IMR-90 (cell line): ENCODE data around the gene PALB2. TPM values are rescaled to one million over a fixed set of nuclear protein-coding genes. Genes with fewer than 3 reads are reported as not detected.

Experiments used
- ATAC-seq: fragments of 200-7000 bp; cut with Tn5 transposase; 2 replicates; pipeline ENCODE4 v1.9.1; 2020; ENCODE audit warnings: low read depth, mild to moderate bottlenecking, moderate library complexity
- BruUV-seq: library from RNA; stranded (reverse); fragments of 400-500 nt; replicated peaks from 2 replicates; lab custom pipeline; 2021; lab: Mats Ljungman, UMichigan
- CTCF ChIA-PET: fragments of 300-600 bp; formaldehyde crosslinking; extraction: SDS; loops from one replicate; lab custom pipeline; 2021; ENCODE audit warnings: antibody characterized with exemption; lab: Yijun Ruan, JAX
- POLR2A ChIA-PET: fragments of 300-600 bp; sonication (Branson Sonifier 250); formaldehyde crosslinking; loops from one replicate; lab custom pipeline; 2022; ENCODE audit warnings: antibody characterized with exemption; ENCODE audit not compliant: unreplicated experiment; lab: Charles Lee
- DNase-seq: peaks from one replicate; pipeline ENCODE4 v3.0.0; 2013
- H2AFZ ChIP-seq: replicated peaks from 2 replicates; pipeline ENCODE3; 2013; ENCODE audit warnings: low read length, mild to moderate bottlenecking; ENCODE audit not compliant: poor library complexity
- H2AK5ac ChIP-seq: 2 replicates; pipeline ENCODE4 v1.6.1; 2013; ENCODE audit warnings: low read depth, low read length, inconsistent platforms
- H2AK9ac ChIP-seq: replicated peaks from 2 replicates; pipeline ENCODE3; 2013; ENCODE audit warnings: mild to moderate bottlenecking, low read depth, low read length, moderate library complexity; ENCODE audit not compliant: poor library complexity
- H2BK120ac ChIP-seq: 2 replicates; pipeline ENCODE4 v1.6.1; 2013; ENCODE audit warnings: low read depth, low read length, inconsistent platforms
- H2BK15ac ChIP-seq: 3 replicates; pipeline ENCODE4 v1.6.1; 2013; ENCODE audit warnings: low read depth, low read length, inconsistent platforms
- H2BK20ac ChIP-seq: 2 replicates; pipeline ENCODE4 v1.6.1; 2013; ENCODE audit warnings: low read depth, mild to moderate bottlenecking, inconsistent platforms, low read length, moderate library complexity
- H2BK5ac ChIP-seq: 2 replicates; pipeline ENCODE4 v1.6.1; 2013; ENCODE audit warnings: mild to moderate bottlenecking, low read depth, low read length, inconsistent platforms; ENCODE audit not compliant: poor library complexity, severe bottlenecking
- H3K14ac ChIP-seq: replicated peaks from 2 replicates; pipeline ENCODE4 v1.6.1; 2013; ENCODE audit warnings: low read depth, low read length, inconsistent platforms
- H3K18ac ChIP-seq: 2 replicates; pipeline ENCODE4 v1.6.1; 2013; ENCODE audit warnings: low read depth, low read length, control low read depth
- H3K23ac ChIP-seq: 2 replicates; pipeline ENCODE4 v1.6.1; 2013; ENCODE audit warnings: low read depth, low read length, inconsistent platforms
- H3K27ac ChIP-seq: 2 replicates; pipeline ENCODE4 v1.5.1; 2013; ENCODE audit warnings: mild to moderate bottlenecking, control low read depth, low read length; ENCODE audit not compliant: insufficient read depth
- H3K27me3 ChIP-seq: 2 replicates; pipeline ENCODE4 v1.6.1; 2013; ENCODE audit warnings: low read length; ENCODE audit not compliant: control insufficient read depth, insufficient read depth
- H3K36me3 ChIP-seq: 2 replicates; pipeline ENCODE4 v1.6.1; 2013; ENCODE audit warnings: low read length, mixed read lengths; ENCODE audit not compliant: control insufficient read depth, insufficient read depth
- H3K4ac ChIP-seq: 2 replicates; pipeline ENCODE4 v1.6.1; 2013; ENCODE audit warnings: low read depth, low read length, inconsistent platforms
- H3K4me1 ChIP-seq: 2 replicates; pipeline ENCODE4 v1.6.1; 2013; ENCODE audit warnings: low read length, mixed read lengths; ENCODE audit not compliant: control insufficient read depth, insufficient read depth
- H3K4me2 ChIP-seq: 2 replicates; pipeline ENCODE4 v1.6.1; 2013; ENCODE audit warnings: low read depth, mild to moderate bottlenecking, control low read depth, low read length, moderate library complexity
- H3K4me3 ChIP-seq: 2 replicates; pipeline ENCODE4 v1.5.1; 2013; ENCODE audit warnings: low read depth, mild to moderate bottlenecking, control low read depth, low read length, moderate library complexity; ENCODE audit not compliant: insufficient read depth
- H3K56ac ChIP-seq: 2 replicates; pipeline ENCODE4 v1.6.1; 2013; ENCODE audit warnings: low read length, inconsistent platforms; ENCODE audit not compliant: insufficient read depth; ENCODE audit errors: extremely low read depth
- H3K79me1 ChIP-seq, 2 experiments: 2 replicates each; pipeline ENCODE4 v1.6.1; 2013; ENCODE audit warnings: low read length in 2 of 2, inconsistent platforms in 1 of 2, low read depth in 1 of 2
- H3K9ac ChIP-seq: 2 replicates; pipeline ENCODE4 v1.6.1; 2013; ENCODE audit warnings: low read depth, low read length, control low read depth
- H3K9me1 ChIP-seq: 2 replicates; pipeline ENCODE4 v1.6.1; 2013; ENCODE audit warnings: low read length, inconsistent platforms; ENCODE audit not compliant: insufficient read depth
- H3K9me3 ChIP-seq: 2 replicates; pipeline ENCODE4 v1.6.1; 2013; ENCODE audit warnings: low read length; ENCODE audit not compliant: control insufficient read depth, insufficient read depth
- H4K20me1 ChIP-seq: 2 replicates; pipeline ENCODE4 v1.6.1; 2013; ENCODE audit warnings: low read length, inconsistent platforms; ENCODE audit not compliant: insufficient read depth
- H4K5ac ChIP-seq: 2 replicates; pipeline ENCODE4 v1.6.1; 2013; ENCODE audit warnings: mild to moderate bottlenecking, low read depth, low read length, control low read depth
- H4K8ac ChIP-seq, 2 experiments: 2 replicates each; pipeline ENCODE4 v1.6.1; 2013; ENCODE audit warnings: low read depth in 2 of 2, low read length in 2 of 2, control low read depth in 1 of 2, inconsistent platforms in 1 of 2
- H4K91ac ChIP-seq: 2 replicates; pipeline ENCODE4 v1.6.1; 2013; ENCODE audit warnings: low read depth, low read length, inconsistent platforms; ENCODE audit not compliant: insufficient read depth
- MAFK ChIP-seq: IDR thresholded peaks from 2 replicates; pipeline ENCODE4 v1.6.1; 2012; ENCODE audit warnings: low read depth, low read length, improper control_type of control experiment
- WGBS, 2 experiments: methylation state at CpG; one replicate each; pipeline versions ENCODE4 v1.1.5 to v1.1.7; 2013; ENCODE audit warnings: missing lambda C conversion rate in 2 of 2; ENCODE audit not compliant: insufficient read length in 1 of 2; ENCODE audit errors: extremely low coverage in 2 of 2; 5-methylcytosine and 5-hydroxymethylcytosine counted together
- dilution Hi-C: fragments of 300-500 bp; cut with HindIII; formaldehyde crosslinking; loops from one replicate; pipeline ENCODE4 v1.14.3; 2018; ENCODE audit warnings: low sequenced_read_pairs; ENCODE audit not compliant: unreplicated experiment
- in situ Hi-C: fragments of 300-500 bp; cut with MboI; formaldehyde crosslinking; loops from 3 replicates; pipeline ENCODE4 v1.14.3; 2019; ENCODE audit warnings: low sequenced_read_pairs, inconsistent platforms, mixed read lengths
- intact Hi-C: fragments of 100-400 bp; cut with micrococcal nuclease; formaldehyde crosslinking; loops from 2 replicates; pipeline ENCODE4 v1.10.0; 2022
- polyA plus RNA-seq, 3 experiments: library from polyadenylated mRNA; depleted of rRNA; stranded (reverse); fragments of >200 nt; gene quantifications; 2 replicates each; pipeline ENCODE4 v1.2.3, GENCODE V29; 2012; ENCODE audit warnings: low replicate concordance in 1 of 3
- total RNA-seq: library from RNA; depleted of rRNA; stranded (reverse); fragments of >200 nt; gene quantifications from 2 replicates; pipeline ENCODE4 v1.2.3, GENCODE V29; 2012

PALB2 gene
- total and polyA plus RNA-seq, 2 of the 4 experiments (the other 2 are of a cell fraction), result 4.1 to 8.6 TPM

GRCh38 chr16:23608194-23608593 is 32.9 kb downstream of the PALB2 start:
- Histone ChIP-seq H2AK9ac (no peak overlapping the region), H2BK15ac (no peak overlapping the region), H3K56ac (no peak overlapping the region), H4K8ac (no peak overlapping the region; a peak in 1 of 4 replicates), H3K9ac (no peak overlapping the region), H3K4me1 (no peaks in the 10 kb centered on the region), H3K4me3 (no peak overlapping the region), H2AFZ (no peak overlapping the region), H2BK120ac (no peak overlapping the region), H3K4me2 (no peak overlapping the region), H3K79me1 (no peaks in the 10 kb centered on the region), H3K4ac (no peak overlapping the region), H3K9me1 (no peaks in the 10 kb centered on the region), H3K27ac (no peak overlapping the region), H2AK5ac (no peak overlapping the region), H3K18ac (no peak overlapping the region), H4K91ac (no peak overlapping the region), H3K14ac (no peak overlapping the region), H3K36me3 (peaks cover 20% of the 10 kb centered on the region), H2BK5ac (no peak overlapping the region), H3K27me3 (no peaks in the 10 kb centered on the region), H4K5ac (no peak overlapping the region), H2BK20ac (no peak overlapping the region), H3K9me3 (no peaks in the 10 kb centered on the region), H3K23ac (no peak overlapping the region), H4K20me1 (no peaks in the 10 kb centered on the region)
- BruUV-seq, result no TSS peak
- POLR2A ChIA-PET, result no interaction called here
- in situ Hi-C loops, result no loop called here
- peak; percentile 73 for ATAC-seq
- peak; percentile 71 for DNase-seq
- CTCF ChIA-PET, result no interaction called here
- WGBS, 2 experiments, result no CpG with 5 or more reads among the region's 4 CpGs
- dilution Hi-C loops, result no loop called here
- intact Hi-C loops, result no loop called here
- TF ChIP-seq MAFK, result no peak
